Activated gamma-delta T cell treated with Interleukin-2 at 50 U/mL for 16 hours (primary cell): ENCODE results near the gene TSPEAR.
A peak's percentile ranks its signal among the peaks of the same experiment; 100 is the strongest.

Experiments
- DNase-seq: peaks from one replicate; pipeline ENCODE4 v3.0.0-alpha.2; 2020

The TSPEAR gene

GRCh38 chr21:44456214-44456914 is 255.0 kb downstream of the TSPEAR start:
- no peak for DNase-seq

GRCh38 chr21:44455524-44456213 is 255.7 kb downstream of the TSPEAR start:
- no peak for DNase-seq

GRCh38 chr21:44454747-44455523 is 256.4 kb downstream of the TSPEAR start, which contains the start of gene LRRC3:
LRRC3 (plus strand) TSS chr21:44455510; CDS start chr21:44456645, 1,135 bp downstream.
- DNase-seq: peak; percentile 71

GRCh38 chr21:44454058-44454457 is 257.3 kb downstream of the TSPEAR start:
- DNase-seq: no peak

- no peak for DNase-seq
These were observed 258.3 kb downstream of the TSPEAR start for GRCh38 chr21:44453120-44453519.

GRCh38 chr21:44450999-44451398 is 260.4 kb downstream of the TSPEAR start:
- DNase-seq: no peak

GRCh38 chr21:44450402-44450801 is 261.0 kb downstream of the TSPEAR start:
- DNase-seq: no peak

- no peak for DNase-seq
These were observed 261.7 kb downstream of the TSPEAR start for GRCh38 chr21:44449473-44450363.

- no peak for DNase-seq
These were observed 262.7 kb downstream of the TSPEAR start for GRCh38 chr21:44448651-44449131.
